HG03175 (cell line): ENCODE results near the gene MAP3K3.

ENCODE experiments used
- ATAC-seq: cut with Tn5 transposase; IDR thresholded peaks from one replicate; pipeline ENCODE4 v1.9.1; 2021; ENCODE audit warnings: mild to moderate bottlenecking, moderate library complexity; ENCODE audit not compliant: unreplicated experiment

MAP3K3 gene

GRCh38 chr17:63649813-63650212 is 27.6 kb downstream of the MAP3K3 start:
- ATAC-seq = no peak

- no peak for ATAC-seq
Measured at GRCh38 chr17:63652106-63652505, 29.9 kb downstream of the MAP3K3 start.

- no peak for ATAC-seq
Measured at GRCh38 chr17:63653050-63653449, 30.8 kb downstream of the MAP3K3 start.

- no peak for ATAC-seq
Measured at GRCh38 chr17:63657786-63658185, 35.6 kb downstream of the MAP3K3 start.

- no peak for ATAC-seq
Measured at GRCh38 chr17:63658366-63658765, 36.1 kb downstream of the MAP3K3 start.

- no peak for ATAC-seq
Measured at GRCh38 chr17:63659850-63660249, 37.6 kb downstream of the MAP3K3 start.

- peak; percentile 61 for ATAC-seq
Measured at GRCh38 chr17:63665527-63666214, 43.5 kb downstream of the MAP3K3 start.

- no peak for ATAC-seq
Measured at GRCh38 chr17:63672856-63673255, 50.6 kb downstream of the MAP3K3 start.

GRCh38 chr17:63675231-63675606 is 53.0 kb downstream of the MAP3K3 start:
- ATAC-seq = no peak

- no peak for ATAC-seq
Measured at GRCh38 chr17:63675607-63676546, 53.7 kb downstream of the MAP3K3 start.

GRCh38 chr17:63676584-63676983 is 54.4 kb downstream of the MAP3K3 start:
- no peak for ATAC-seq

GRCh38 chr17:63679214-63679613 is 57.0 kb downstream of the MAP3K3 start:
- ATAC-seq = no peak

GRCh38 chr17:63680700-63681099 is 58.5 kb downstream of the MAP3K3 start:
- ATAC-seq = no peak

GRCh38 chr17:63681530-63681929 is 59.3 kb downstream of the MAP3K3 start:
- ATAC-seq = no peak

GRCh38 chr17:63682441-63682840 is 60.2 kb downstream of the MAP3K3 start:
- ATAC-seq = no peak

- no peak for ATAC-seq
Measured at GRCh38 chr17:63682981-63683380, 60.8 kb downstream of the MAP3K3 start.

- ATAC-seq = no peak
Measured at GRCh38 chr17:63685041-63685440, 62.8 kb downstream of the MAP3K3 start.

- ATAC-seq = no peak
Measured at GRCh38 chr17:63685578-63685977, 63.4 kb downstream of the MAP3K3 start.

GRCh38 chr17:63686138-63686685 is 64.0 kb downstream of the MAP3K3 start:
- ATAC-seq = no peak

GRCh38 chr17:63688396-63689020 is 66.3 kb downstream of the MAP3K3 start:
- ATAC-seq = no peak

GRCh38 chr17:63689479-63689878 is 67.3 kb downstream of the MAP3K3 start:
- ATAC-seq = no peak
